ENCODE measurements around the gene FOXP2. TPM values are rescaled to one million over a fixed set of nuclear protein-coding genes. Genes with fewer than 3 reads are reported as not detected.
"Not testable (repeated sequence)": the region's sequence is repeated elsewhere in the genome, so short reads cannot be mapped to it uniquely, and the experiment has no call there.

The FOXP2 gene
- total and polyA plus RNA-seq, 3 donors from 2014 or later, result 2.5 to 5.9 (median 3.8) TPM

DNA sequence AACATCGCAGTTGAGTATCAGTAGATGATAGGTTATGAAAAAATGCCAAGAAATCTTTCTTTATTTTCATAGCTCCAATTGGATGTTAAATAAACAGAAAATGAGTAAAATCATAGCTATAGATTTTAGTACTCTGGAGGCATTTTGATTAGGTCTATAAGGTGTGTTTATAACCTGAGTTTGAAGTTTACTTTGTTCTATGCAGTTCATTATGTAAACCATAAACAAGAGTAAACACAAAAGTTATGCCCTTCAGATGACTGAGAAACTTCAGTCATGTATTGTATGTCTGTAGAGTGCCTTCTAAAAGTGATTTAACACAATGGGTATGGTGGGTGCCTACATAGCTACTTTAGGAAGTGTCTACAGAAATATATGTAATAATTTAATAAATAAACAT, 13.6 kb downstream of the FOXP2 start:
- H3K27ac ChIP-seq, result no peak overlapping the region
- intact Hi-C loops (cut with DNase I; ENCODE audit: low total_unique reads), result no loop called here
- H3K4me3 ChIP-seq, result no peak overlapping the region
- no peaks in the 10 kb centered on the region for H3K27me3 ChIP-seq
- no peak for DNase-seq
- no peaks in the 10 kb centered on the region for H3K4me1 ChIP-seq
- no peaks in the 10 kb centered on the region for H3K9me3 ChIP-seq
- H3K36me3 ChIP-seq (ENCODE audit: low read depth, missing control alignments), result no peaks in the 10 kb centered on the region
- 94 to 96% methylated on average over 1 of the region's 1 CpG for WGBS, 2 donors
- TF ChIP-seq POLR2A (IDR thresholded peaks at IDR 0.05) (no peak), CTCF (IDR thresholded peaks at IDR 0.05) (no peak)

GRCh38 chr7:114431189-114431588, 16.6 kb downstream of the FOXP2 start:
- H3K36me3 ChIP-seq (ENCODE audit: low read depth, missing control alignments), result no peaks in the 10 kb centered on the region
- no peaks in the 10 kb centered on the region for H3K9me3 ChIP-seq
- no peak overlapping the region for H3K27ac ChIP-seq
- WGBS, 2 donors, result 91 to 96% methylated on average over 5 of the region's 5 CpGs
- no peak for DNase-seq
- H3K4me1 ChIP-seq, result no peaks in the 10 kb centered on the region
- no peak for TF ChIP-seq CTCF (IDR thresholded peaks at IDR 0.05)
- TF ChIP-seq POLR2A (IDR thresholded peaks at IDR 0.05), result no peak
- H3K27me3 ChIP-seq, result no peaks in the 10 kb centered on the region
- no peak overlapping the region for H3K4me3 ChIP-seq
- intact Hi-C loops (cut with DNase I; ENCODE audit: low total_unique reads), result no loop called here

GRCh38 chr7:114432061-114432460, 17.4 kb downstream of the FOXP2 start:
- no peak for DNase-seq
- TF ChIP-seq POLR2A (IDR thresholded peaks at IDR 0.05), result no peak
- Histone ChIP-seq H3K4me3 (no peak overlapping the region), H3K36me3 (ENCODE audit: low read depth, missing control alignments) (no peaks in the 10 kb centered on the region), H3K9me3 (no peaks in the 10 kb centered on the region), H3K4me1 (no peaks in the 10 kb centered on the region), H3K27ac (no peak overlapping the region), H3K27me3 (no peaks in the 10 kb centered on the region)
- intact Hi-C loops (cut with DNase I; ENCODE audit: low total_unique reads), result no loop called here

DNA sequence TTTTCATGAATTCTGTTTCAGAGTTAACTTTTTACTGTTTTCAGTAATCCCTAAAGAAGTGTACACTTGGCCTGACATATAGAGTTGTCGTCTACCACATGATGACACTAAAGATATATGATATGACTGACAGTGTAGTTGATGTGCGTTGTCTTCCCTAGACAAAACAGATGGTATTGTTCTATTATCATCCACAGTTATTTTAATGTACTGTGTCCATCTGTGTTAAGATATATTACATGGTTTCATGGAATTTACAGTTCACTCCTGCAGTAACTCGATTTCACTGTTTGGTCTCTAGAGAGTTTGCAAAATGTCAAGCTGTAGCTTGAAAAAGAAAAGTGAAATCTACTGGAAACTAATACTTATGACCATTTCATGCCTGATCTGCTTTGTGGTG, 18.1 kb downstream of the FOXP2 start:
- no peak for DNase-seq
- TF ChIP-seq POLR2A (IDR thresholded peaks at IDR 0.05), result no peak
- no peak for TF ChIP-seq CTCF (IDR thresholded peaks at IDR 0.05)
- no peaks in the 10 kb centered on the region for H3K9me3 ChIP-seq
- 76 to 86% methylated on average over 3 of the region's 3 CpGs for WGBS, 2 donors
- intact Hi-C loops (cut with DNase I; ENCODE audit: low total_unique reads), result no loop called here
- no peak overlapping the region for H3K27ac ChIP-seq
- no peaks in the 10 kb centered on the region for H3K27me3 ChIP-seq
- H3K4me1 ChIP-seq, result no peaks in the 10 kb centered on the region
- H3K36me3 ChIP-seq (ENCODE audit: low read depth, missing control alignments), result no peaks in the 10 kb centered on the region
- H3K4me3 ChIP-seq, result no peak overlapping the region

- Histone ChIP-seq H3K27ac (no peak overlapping the region), H3K4me1 (no peaks in the 10 kb centered on the region), H3K27me3 (no peaks in the 10 kb centered on the region), H3K4me3 (no peak overlapping the region), H3K9me3 (no peaks in the 10 kb centered on the region), H3K36me3 (ENCODE audit: low read depth, missing control alignments) (no peaks in the 10 kb centered on the region)
- intact Hi-C loops (cut with DNase I; ENCODE audit: low total_unique reads), result no loop called here
- WGBS, 2 donors, result 91 to 94% methylated on average over 5 of the region's 5 CpGs
- DNase-seq, result no peak
- TF ChIP-seq POLR2A (IDR thresholded peaks at IDR 0.05) (no peak), CTCF (IDR thresholded peaks at IDR 0.05) (no peak)
Observed at GRCh38 chr7:114439581-114439980, 25.0 kb downstream of the FOXP2 start.

DNA sequence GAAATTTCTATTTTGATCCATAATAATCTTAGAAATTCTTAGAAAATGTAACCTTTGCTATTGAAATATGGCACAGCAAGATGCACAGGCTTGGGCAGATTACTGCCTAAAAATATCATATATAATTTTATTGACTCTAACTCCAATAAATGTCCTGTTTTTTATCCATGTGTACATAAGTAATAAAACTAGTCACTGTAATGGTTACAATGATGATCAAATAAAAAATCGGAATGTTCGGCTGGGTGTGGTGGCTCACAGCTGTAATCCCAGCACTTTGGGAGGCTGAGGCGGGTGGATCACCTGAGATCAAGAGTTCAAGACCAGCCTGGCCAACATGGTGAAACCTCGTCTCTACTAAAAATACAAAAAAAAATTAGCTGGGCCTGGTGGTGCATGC, 26.3 kb downstream of the FOXP2 start:
- H3K27ac ChIP-seq; H3K4me3 ChIP-seq; H3K4me1 ChIP-seq; H3K9me3 ChIP-seq; H3K36me3 ChIP-seq (ENCODE audit: low read depth, missing control alignments); DNase-seq; intact Hi-C loops (cut with DNase I; ENCODE audit: low total_unique reads); H3K27me3 ChIP-seq: not testable (repeated sequence)
- WGBS, 2 donors, result 92 to 95% methylated on average over 4 of the region's 4 CpGs
